GM23338 (cell line): ENCODE measurements around the gene TPP1. TPM values are rescaled to one million over a fixed set of nuclear protein-coding genes. Genes with fewer than 3 reads are reported as not detected.
A peak's percentile ranks its signal among the peaks of the same experiment; 100 is the strongest.

Experiments
- ATAC-seq: fragments of 200-7000 bp; cut with Tn5 transposase; 3 replicates; pipeline ENCODE4 v1.9.1; 2020
- DNase-seq: peaks from one replicate; pipeline ENCODE4 v3.0.0-alpha.2; 2015; ENCODE audit warnings: low spot score
- H2AFZ ChIP-seq: fragments of 200-600 bp; sonication (generic); 2 replicates; pipeline ENCODE4 v1.8.0; 2016; ENCODE audit warnings: antibody characterized with exemption, mild to moderate bottlenecking, moderate library complexity
- H3F3A ChIP-seq: fragments of 200-600 bp; sonication (generic); replicated peaks from 2 replicates; pipeline ENCODE4 v1.8.0; 2017; ENCODE audit warnings: antibody characterized with exemption, mixed run types, low read depth
- H3K27ac ChIP-seq: fragments of 200-600 bp; sonication (generic); 2 replicates; pipeline ENCODE4 v1.6.1; 2016; ENCODE audit warnings: low read depth
- H3K27me3 ChIP-seq: fragments of 200-600 bp; sonication (generic); 2 replicates; pipeline ENCODE4 v1.8.0; 2016; ENCODE audit warnings: mild to moderate bottlenecking, mixed run types, moderate library complexity; ENCODE audit not compliant: insufficient read depth
- H3K36me3 ChIP-seq: fragments of 200-600 bp; sonication (generic); 2 replicates; pipeline ENCODE4 v1.8.0; 2016; ENCODE audit warnings: mild to moderate bottlenecking; ENCODE audit not compliant: insufficient read depth
- H3K4me1 ChIP-seq: fragments of 200-600 bp; sonication (generic); 2 replicates; pipeline ENCODE4 v1.8.0; 2016; ENCODE audit warnings: mild to moderate bottlenecking, moderate library complexity; ENCODE audit not compliant: insufficient read depth
- H3K4me2 ChIP-seq: fragments of 200-600 bp; sonication (generic); 2 replicates; pipeline ENCODE4 v1.7.1; 2017; ENCODE audit warnings: mixed run types
- H3K4me3 ChIP-seq: fragments of 200-600 bp; sonication (generic); 2 replicates; pipeline ENCODE4 v1.6.1; 2016; ENCODE audit warnings: mixed run types
- H3K79me2 ChIP-seq: fragments of 200-600 bp; sonication (generic); replicated peaks from 2 replicates; pipeline ENCODE4 v1.8.0; 2017; ENCODE audit warnings: mild to moderate bottlenecking; ENCODE audit not compliant: insufficient read depth
- H3K9me2 ChIP-seq: fragments of 200-600 bp; sonication (generic); 2 replicates; pipeline ENCODE4 v1.8.0; 2017; ENCODE audit not compliant: insufficient read depth
- H4K20me1 ChIP-seq: fragments of 200-600 bp; sonication (generic); replicated peaks from 2 replicates; pipeline ENCODE4 v1.8.0; 2017; ENCODE audit warnings: mild to moderate bottlenecking; ENCODE audit not compliant: insufficient read depth
- H3K27ac Mint-ChIP-seq: 2 replicates; pipeline ENCODE4 v1.8.0; 2020; ENCODE audit warnings: inconsistent platforms, mild to moderate bottlenecking, moderate library complexity, mixed read lengths
- H3K27me3 Mint-ChIP-seq: 3 replicates; pipeline ENCODE4 v1.8.0; 2022; ENCODE audit warnings: low read depth, mild to moderate bottlenecking, moderate library complexity, mixed read lengths, inconsistent platforms; ENCODE audit not compliant: insufficient read depth, poor library complexity
- H3K36me3 Mint-ChIP-seq: 3 replicates; pipeline ENCODE4 v1.8.0; 2021; ENCODE audit warnings: low read depth, mild to moderate bottlenecking, inconsistent platforms, moderate library complexity, mixed read lengths
- H3K4me1 Mint-ChIP-seq: 3 replicates; pipeline ENCODE4 v1.8.0; 2020; ENCODE audit warnings: mild to moderate bottlenecking, inconsistent platforms, mixed read lengths
- H3K4me3 Mint-ChIP-seq: 3 replicates; pipeline ENCODE4 v1.8.0; 2021; ENCODE audit warnings: moderate library complexity, mild to moderate bottlenecking, inconsistent platforms, mixed read lengths
- H3K9me3 Mint-ChIP-seq: 3 replicates; pipeline ENCODE4 v1.8.0; 2020; ENCODE audit warnings: moderate library complexity, mild to moderate bottlenecking, inconsistent platforms, mixed read lengths
- CREB1 ChIP-seq: fragments of 250-450 bp; sonication (Bioruptor Pico); IDR thresholded peaks from 2 replicates; pipeline ENCODE4 v1.5.0; 2020; ENCODE audit warnings: low read depth, mild to moderate bottlenecking, moderate library complexity
- EZH2phosphoT487 ChIP-seq: fragments of 200-600 bp; sonication (generic); IDR thresholded peaks from one replicate; pipeline ENCODE4 v1.8.1; 2018; ENCODE audit warnings: antibody characterized with exemption; ENCODE audit not compliant: unreplicated experiment
- JUNB ChIP-seq: IDR thresholded peaks from one replicate; pipeline ENCODE4 v1.6.1; 2016; ENCODE audit warnings: antibody characterized with exemption; ENCODE audit not compliant: unreplicated experiment
- NANOG ChIP-seq: IDR thresholded peaks from 2 replicates; pipeline ENCODE4 v1.6.1; 2016; ENCODE audit warnings: antibody characterized with exemption, borderline replicate concordance
- POLR2AphosphoS5 ChIP-seq: IDR thresholded peaks from 2 replicates; pipeline ENCODE4 v1.6.1; 2016; ENCODE audit warnings: antibody characterized with exemption, low read depth
- STAT1 ChIP-seq: IDR thresholded peaks from one replicate; pipeline ENCODE4 v1.6.1; 2016; ENCODE audit warnings: antibody characterized with exemption; ENCODE audit not compliant: unreplicated experiment
- ZNF114 ChIP-seq: fragments of 250-450 bp; sonication (Bioruptor Pico); IDR thresholded peaks from 2 replicates; pipeline ENCODE4 v1.5.0; 2020; ENCODE audit warnings: mild to moderate bottlenecking, moderate library complexity
- ZNF462 ChIP-seq: fragments of 250-450 bp; sonication (Bioruptor Pico); IDR thresholded peaks from 2 replicates; pipeline ENCODE4 v1.5.0; 2020; ENCODE audit warnings: mild to moderate bottlenecking, moderate library complexity
- polyA plus RNA-seq: library from polyadenylated mRNA; unstranded; fragments of >200 nt; fragmentation: Nextera tagmentation; extraction: Ambion mirVana; gene quantifications from 2 replicates; pipeline ENCODE4 v1.2.1, GENCODE V29; 2016
- total RNA-seq: library from RNA; depleted of rRNA; stranded (reverse); fragments of >200 nt; shearing (Covaris generic); gene quantifications from 2 replicates; pipeline ENCODE4 v1.2.3, GENCODE V29; 2014
- TF ChIP-seq, protein P1 (sequence below): IDR thresholded peaks from 2 replicates; pipeline ENCODE4 v1.6.1; 2016; ENCODE audit warnings: antibody characterized with exemption

TPP1 gene
- total and polyA plus RNA-seq, 2 experiments from 2014 or later = 21.7 to 49.7 TPM

DNA sequence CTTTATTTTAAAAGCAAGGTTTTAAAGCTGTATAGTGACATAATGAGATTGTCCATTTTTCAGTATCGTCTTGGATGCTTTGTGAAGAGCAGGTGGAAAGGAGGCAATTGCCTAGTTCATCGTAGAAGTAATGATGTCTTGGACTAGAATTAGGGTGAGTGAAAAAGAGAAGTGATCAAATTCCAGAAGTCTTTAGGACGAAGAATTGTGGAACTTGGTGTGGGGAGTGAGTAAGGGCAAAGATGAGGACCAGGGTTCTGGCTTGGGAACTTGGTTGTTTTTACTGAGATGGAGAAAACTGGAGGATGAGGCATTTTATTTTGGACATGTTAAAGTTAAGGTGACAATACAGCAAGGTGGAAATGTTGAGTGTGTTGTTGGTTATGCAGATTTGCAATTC is 14.4 kb downstream of the TPP1 start (continued):
- TF ChIP-seq ZNF462 (CRISPR knock-in tag) = no peak

- peak overlapping the region; percentile 80 for H2AFZ ChIP-seq
- no peaks in the 10 kb centered on the region for H3K27me3 Mint-ChIP-seq
- H3K27ac ChIP-seq = peak overlapping the region; percentile 98
- H3K9me2 ChIP-seq = no peaks in the 10 kb centered on the region
- H3K27ac Mint-ChIP-seq = no peak overlapping the region
- no peaks in the 10 kb centered on the region for H3K9me3 Mint-ChIP-seq
- H3K4me3 Mint-ChIP-seq = no peak overlapping the region
- H3K79me2 ChIP-seq = peaks cover 53% of the 10 kb centered on the region
- H3K36me3 ChIP-seq = peaks cover 21% of the 10 kb centered on the region; the same call in 1 of the 2 replicates
- peaks cover 39% of the 10 kb centered on the region for H3K36me3 Mint-ChIP-seq
- ATAC-seq (peak; percentile 28), DNase-seq (peak; percentile 59)
- H4K20me1 ChIP-seq = no peaks in the 10 kb centered on the region; the same call in 1 of the 2 replicates
- no peaks in the 10 kb centered on the region for H3K27me3 ChIP-seq
- peaks cover 16% of the 10 kb centered on the region for H3F3A ChIP-seq
- peaks cover 20% of the 10 kb centered on the region; the same call in 2 of the 3 replicates for H3K4me1 Mint-ChIP-seq
- peak overlapping the region; percentile 90 for H3K4me2 ChIP-seq
- peaks cover 23% of the 10 kb centered on the region for H3K4me1 ChIP-seq
- H3K4me3 ChIP-seq = peak overlapping the region; percentile 100
- TF ChIP-seq JUNB (no peak), EZH2phosphoT487 (no peak), STAT1 (no peak), NANOG (no peak), POLR2AphosphoS5 (no peak), CREB1 (no peak), ZNF462 (CRISPR knock-in tag) (no peak), ZNF114 (no peak)
- TF ChIP-seq, protein P1, sequence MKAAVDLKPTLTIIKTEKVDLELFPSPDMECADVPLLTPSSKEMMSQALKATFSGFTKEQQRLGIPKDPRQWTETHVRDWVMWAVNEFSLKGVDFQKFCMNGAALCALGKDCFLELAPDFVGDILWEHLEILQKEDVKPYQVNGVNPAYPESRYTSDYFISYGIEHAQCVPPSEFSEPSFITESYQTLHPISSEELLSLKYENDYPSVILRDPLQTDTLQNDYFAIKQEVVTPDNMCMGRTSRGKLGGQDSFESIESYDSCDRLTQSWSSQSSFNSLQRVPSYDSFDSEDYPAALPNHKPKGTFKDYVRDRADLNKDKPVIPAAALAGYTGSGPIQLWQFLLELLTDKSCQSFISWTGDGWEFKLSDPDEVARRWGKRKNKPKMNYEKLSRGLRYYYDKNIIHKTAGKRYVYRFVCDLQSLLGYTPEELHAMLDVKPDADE = 0 out of 2 replicates have a peak, but pooled peaks have one; percentile 33
These were observed 15.1 kb downstream of the TPP1 start for GRCh38 chr11:6604081-6604626.
